ENCODE measurements around the gene CPEB4.

Gene CPEB4

DNA sequence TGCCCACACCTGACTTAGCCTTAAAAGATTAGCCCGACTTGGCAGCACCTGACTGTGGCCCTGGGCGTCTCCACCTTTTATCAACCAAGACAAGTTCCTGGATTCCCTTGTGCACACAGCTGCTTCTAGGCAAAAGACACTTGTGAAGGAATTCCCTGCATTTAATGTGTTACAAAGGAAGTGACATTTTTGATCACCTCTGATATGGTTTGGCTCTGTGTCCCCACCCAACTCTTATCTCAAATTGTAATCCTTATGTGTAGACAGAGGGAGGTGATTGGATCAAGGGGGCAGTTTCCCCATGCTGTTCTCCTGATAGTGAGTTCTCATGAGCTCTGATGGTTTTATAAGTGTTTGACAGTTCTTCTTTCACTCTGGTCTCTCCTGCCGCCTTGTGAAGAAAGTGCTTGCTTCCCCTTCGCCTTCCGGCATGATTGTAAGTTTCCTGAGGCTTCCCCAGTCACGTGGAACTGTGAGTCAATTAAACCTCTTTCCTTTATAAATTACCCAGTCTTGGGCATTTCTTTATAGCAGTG lies 2.6 kb upstream of the CPEB4 start:
- DNase-seq: peak in 1 of 2 experiments; percentile 30

DNA sequence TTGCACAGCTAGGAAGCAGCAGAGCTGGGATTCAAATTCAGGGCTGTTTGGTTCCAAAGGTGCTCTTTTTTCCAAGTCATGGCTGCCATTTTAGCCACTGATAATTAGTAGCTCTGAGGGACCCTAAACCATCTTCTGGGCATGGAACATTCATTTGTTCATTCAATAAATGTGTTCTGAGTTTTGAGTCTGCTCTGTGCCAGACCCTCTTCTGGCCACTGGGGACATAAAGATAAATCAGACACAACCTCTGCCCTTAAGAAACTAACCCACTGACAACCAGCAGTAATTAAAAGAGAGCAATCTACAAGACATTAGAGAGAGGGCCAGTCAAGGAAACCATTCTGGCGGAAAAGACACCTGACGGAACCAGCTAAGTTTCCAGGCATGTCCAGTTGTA lies 2.0 kb upstream of the CPEB4 start:
- DNase-seq: no peak

DNA sequence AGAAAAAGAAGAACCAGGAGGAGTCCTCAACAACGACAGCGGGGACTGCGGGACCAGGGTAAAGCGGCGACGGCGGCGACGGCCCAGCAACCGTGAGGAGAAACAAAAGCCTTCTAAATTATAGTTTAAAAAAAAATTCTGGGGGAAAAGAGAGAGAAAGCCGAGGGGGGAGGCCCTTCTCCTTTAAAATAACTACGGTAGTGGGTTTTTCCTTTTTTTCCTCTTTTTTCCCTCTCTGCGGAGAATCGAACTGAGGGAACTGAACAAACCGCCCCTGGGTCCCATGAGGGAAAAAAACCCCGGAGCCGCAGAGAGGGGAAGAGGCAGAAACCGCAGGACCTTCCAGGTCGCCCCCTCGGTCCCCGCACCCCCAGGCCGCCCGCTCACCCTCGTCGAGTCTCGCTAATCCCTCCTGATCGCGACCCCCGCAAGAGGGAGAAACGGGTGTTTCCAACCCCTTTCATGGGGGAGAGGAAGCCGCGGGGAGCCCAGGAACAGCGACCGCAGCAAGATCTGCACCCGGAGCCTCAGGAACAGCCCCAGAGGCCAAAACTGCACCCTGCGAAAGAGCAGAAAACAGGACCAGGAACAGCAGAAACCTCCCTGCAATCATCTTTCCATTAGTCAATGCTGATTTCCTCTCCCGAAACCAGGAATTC lies 453 bp downstream of the CPEB4 start:
- no peak for DNase-seq

DNA sequence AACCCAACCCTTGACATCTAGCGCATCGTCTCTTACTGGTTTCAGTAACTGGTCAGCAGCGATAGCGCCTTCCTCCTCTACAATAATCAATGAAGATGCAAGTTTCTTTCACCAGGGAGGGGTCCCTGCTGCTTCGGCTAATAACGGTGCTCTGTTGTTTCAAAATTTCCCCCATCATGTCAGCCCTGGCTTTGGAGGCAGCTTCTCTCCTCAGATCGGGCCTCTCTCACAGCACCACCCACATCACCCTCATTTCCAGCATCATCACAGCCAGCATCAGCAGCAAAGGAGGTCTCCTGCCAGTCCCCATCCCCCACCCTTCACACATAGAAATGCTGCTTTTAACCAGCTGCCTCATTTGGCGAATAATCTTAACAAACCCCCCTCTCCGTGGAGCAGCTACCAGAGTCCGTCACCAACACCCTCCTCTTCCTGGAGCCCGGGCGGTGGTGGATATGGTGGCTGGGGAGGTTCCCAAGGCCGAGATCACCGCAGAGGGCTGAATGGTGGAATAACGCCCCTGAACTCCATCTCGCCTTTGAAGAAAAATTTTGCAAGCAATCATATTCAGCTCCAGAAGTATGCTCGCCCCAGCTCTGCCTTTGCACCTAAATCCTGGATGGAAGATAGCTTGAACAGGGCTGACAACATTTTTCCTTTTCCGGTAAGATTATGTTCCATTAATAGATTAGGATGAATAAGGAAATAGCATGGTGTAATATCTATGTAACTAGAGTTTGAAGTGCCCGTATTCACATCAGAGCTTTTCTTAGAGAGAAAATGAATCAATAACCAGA lies 2.2 kb downstream of the CPEB4 start:
- no peak for DNase-seq

DNA sequence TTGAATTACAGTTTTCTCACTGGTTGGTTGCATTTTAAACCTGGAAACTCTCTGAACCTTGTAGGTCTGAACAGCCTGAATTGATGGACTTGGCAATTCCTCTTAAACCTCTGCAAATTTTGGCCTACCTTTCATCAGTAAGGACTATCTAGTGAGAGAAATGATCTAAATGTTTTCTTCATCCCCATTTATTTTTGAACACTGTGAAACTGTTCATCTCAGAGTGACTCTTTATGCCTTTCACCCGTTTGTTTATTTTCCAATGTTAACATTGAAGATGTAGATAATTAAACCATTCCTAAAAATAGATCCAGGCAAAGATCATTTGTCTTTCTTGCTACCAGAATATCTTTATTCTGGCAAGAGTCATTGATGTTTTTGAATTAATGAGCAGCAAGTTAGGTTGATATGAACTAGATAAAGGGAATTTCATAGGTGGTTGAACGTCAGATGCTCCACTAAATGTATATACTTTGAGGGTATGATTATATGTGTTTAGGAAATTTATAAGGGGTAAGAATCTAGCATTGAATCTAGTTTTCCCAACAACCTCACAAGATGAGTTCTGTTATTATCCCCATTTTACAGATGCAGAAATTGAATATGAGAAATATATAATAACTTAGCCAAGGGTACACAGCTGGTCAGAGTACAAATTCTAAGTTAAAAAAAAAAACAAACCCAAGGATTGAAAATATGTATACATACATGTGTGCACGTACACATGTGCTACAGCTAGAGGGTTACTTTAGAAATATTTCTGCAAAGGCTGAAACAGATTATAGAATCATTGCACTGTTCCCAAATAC lies 3.4 kb downstream of the CPEB4 start:
- no peak for DNase-seq

DNA sequence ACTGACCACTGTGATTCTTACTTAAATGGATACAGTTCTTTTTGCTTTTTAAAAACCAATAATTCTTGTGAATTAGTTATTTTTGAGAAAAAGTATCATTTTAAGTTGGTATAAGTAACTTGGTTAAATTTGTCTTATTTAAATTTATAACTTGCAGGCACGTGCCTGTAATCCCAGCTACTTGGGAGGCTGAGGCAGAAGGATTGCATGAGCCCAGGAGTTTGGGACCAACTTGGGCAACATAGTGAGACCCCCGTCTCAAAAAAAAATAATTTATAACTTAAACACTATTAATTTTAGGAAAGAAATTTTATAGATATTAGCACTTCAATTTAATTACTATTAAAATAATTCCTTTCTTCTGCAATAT lies 5.0 kb downstream of the CPEB4 start:
- DNase-seq: no peak

DNA sequence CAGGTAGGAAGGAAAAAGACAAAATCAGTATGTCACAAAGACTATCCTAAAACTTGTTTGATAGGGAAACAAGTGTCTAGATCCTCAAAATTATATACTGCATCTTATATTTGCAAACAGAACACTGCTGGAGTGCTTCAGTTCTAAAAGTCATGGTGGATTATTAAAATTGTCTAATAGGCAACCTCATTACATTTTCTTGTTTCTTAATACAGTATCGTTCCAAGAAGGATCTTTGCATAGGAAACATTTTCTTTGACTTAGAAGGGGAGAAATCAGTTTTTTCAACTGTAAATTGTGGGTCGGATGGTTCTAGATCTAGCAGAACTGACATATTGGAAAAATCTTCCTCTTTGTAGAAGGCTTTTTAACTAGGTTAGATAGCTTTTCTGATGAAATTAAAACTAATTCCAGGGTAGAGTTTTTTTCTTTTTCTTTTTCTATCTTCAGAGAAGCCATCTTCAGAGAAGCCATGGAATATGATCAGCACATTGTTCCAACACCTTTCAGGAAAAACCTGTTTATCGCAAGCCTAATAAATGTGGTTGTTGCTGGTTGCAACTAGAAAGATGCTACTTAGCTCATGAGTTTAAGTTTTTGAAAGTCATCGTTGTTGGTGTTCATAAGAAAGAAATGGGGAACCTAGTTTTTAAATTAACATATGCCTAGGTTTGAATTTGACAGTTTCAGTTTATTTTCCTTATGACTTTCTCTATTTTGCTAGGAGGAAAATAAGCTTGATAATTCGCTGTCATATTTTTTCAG lies 7.4 kb downstream of the CPEB4 start:
- no peak for DNase-seq

DNA sequence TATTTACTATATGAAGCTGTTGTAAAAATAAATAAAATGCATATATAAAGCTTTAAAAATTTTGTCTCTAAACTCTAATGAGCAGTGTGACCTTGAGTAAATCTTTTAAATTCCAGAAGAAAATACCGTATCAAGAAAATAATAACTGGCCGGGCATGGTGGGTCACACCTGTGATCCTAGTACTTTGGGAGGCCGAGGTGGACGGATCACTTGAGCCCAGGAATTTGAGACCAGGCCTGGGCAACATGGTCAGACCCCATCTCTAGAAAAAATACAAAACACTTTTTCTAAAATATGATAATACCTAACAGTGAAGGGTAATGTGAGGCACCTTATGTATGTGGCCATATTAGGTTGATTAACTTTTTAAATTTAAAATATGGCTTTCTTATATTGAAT lies 8.5 kb downstream of the CPEB4 start:
- no peak for DNase-seq

DNA sequence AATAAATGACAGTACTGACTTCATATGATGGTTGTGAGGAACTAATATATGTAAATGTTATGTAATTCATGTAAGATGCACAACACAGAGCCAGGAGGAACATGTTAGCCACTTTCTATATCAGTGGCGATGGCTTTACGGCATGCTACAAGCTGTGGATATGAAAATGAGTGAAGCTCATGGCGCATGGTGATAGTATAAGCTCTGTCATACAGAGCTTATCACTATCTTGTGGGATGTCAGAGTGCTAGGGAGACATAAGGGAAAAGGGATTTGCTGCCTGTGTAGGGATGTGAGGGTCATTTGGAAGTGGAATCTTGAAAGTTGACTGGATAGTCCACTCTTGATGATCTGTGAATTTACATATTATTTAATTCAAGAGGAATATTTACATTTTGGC lies 13.6 kb downstream of the CPEB4 start:
- no peak for DNase-seq

DNA sequence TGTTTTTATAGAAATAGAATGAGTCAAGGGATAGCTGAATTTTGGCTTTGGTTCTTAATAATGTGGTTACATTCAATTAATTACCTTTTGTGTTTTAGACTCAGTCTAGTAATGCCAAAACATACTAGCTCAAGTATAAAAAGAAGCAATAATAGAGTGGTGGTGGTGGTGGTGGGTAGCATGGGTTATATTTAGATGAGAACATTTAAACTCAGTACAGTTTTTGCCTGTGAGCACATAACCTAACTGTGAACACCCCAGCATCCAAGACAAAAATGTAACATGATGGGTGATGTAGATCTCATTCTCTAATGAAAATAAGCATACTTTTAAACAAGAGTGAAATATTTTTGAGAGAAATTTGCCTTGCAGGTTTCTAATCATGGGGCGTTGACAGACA lies 14.2 kb downstream of the CPEB4 start:
- no peak for DNase-seq

DNA sequence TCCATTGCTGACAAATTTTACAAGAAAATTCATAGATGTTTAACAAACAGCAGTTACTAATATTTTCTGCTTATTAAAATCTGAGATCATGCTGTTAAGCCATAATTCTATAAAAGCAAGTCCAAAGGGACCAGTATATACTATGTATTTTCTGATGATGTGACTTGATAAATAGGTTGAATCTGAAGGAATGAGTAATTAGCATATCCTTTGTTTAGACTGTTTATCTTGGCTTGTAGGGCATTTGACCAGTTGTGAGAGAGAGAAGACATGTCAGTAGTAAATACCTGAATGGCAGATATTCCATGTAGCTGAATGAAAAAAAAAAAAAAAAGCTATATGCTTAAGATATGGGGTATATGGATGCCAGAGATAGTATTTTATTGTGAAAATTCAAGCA lies 14.6 kb downstream of the CPEB4 start:
- no peak for DNase-seq

DNA sequence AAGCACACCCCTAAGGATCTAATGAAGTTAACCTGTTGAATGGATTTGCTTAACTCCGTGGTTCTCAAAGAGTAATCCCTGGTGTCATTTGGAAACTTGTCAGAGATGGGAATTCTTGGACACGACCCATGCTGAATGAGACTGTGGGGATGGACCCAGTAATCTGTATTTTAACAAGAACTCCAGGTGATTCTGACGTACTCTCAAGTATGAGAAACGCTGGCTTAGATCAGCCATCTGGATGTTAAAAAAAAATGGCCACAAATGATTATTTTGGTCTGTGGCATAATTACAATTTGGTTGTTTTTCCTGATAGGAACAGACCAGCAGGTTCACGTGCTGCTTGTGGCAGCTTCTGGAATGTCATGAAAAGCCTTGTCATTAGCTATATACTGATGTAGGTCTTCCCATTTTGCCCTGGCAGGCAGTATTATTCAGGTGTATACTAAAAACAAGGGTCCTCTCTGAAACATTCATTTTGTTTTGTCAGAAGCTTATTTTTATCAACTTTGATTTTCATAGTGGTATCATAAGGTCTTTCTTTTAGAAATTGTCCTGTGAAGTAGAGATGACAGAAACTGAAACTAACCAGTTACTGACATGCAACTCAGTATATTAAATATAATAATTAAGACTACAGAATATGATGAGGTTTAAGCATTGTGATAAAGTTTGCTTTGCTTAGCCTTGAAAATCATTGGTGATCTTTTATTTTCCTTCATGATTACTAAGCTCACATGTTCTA lies 15.4 kb downstream of the CPEB4 start:
- no peak for DNase-seq

DNA sequence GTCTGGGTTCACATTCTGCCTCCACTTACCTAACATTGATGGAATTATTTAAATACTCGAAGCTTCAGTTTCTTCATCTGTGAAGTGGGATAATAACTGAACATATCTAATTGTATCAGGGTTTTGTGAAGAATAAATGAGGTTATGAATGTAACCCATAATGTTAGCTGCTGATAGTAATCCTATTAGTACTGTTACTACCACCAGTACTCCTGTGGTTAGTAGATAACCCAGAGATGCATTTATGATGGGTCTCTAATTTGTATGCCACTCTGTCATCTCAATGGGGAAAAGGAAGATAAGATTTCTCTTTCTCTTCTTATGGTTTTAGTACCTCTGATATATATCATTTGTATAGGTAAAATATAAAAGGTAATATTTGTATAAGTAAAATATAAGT lies 16.0 kb downstream of the CPEB4 start:
- no peak for DNase-seq

DNA sequence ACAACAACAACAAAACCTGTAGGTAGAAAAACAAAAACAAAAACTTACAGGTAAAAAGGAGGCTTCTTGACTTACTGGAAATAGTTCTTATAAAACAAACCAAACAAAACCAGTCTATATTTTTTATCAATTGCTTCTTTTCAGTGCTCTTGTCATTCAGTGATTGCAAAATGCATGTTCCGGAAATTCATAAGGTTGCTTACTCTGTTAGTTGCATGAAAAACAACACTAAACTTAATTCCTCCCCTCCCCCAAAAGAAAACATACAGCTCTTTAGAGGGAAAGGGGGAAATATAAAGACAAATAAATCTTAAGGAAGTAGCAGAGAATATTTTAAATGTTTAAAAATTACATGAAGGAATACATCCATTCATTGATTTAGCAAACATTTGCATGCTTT lies 19.1 kb downstream of the CPEB4 start:
- no peak for DNase-seq

DNA sequence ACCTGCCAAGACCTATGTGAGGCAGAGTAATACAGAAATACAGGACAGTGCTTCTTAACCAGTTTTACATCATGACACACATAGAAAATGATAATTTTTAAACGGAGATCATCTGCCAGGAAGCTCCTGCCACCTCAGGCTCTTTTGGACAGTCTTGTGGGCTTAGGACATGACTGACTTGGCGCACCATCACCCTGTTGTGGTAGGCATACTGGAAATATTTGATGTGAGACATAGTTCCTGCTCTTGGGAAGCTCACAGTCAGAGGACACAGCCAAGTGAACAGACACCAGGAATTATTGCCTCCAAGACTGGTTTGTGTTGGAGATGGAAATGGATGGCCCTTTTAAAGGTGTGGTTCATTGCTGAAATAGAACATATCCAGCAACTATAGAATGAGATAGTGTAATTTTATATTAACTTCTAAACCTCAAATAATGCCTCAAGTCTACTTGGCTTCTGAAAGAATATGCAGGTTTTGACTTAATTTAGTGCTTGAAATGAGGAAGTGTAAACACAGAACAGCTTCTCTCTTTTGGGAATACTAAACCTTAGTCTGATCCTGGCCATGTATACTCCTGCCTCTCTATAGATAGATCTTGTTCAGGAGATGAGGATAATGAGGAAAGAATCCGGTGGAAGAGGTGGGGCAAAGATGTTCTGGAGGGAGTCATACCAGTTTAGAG lies 19.7 kb downstream of the CPEB4 start:
- DNase-seq: no peak

DNA sequence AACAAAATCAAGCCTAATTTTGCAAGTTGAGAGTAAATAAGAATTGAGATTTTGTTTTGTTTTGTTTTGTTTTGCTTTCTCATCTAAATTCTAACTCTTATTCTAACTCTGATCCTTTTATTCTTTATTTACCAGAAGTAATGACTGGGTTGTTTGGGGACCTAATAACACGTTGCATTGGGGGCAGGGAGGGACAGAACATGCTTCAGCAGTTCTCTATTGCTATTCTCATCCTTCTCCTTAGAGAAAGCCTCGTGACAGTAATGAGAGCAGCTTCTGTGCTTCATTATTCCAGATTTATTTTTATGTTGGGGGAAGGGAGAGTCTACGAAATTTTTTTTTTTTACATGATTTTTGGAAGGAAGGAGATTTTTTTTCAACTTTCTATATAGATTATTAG lies 21.1 kb downstream of the CPEB4 start:
- no peak for DNase-seq

DNA sequence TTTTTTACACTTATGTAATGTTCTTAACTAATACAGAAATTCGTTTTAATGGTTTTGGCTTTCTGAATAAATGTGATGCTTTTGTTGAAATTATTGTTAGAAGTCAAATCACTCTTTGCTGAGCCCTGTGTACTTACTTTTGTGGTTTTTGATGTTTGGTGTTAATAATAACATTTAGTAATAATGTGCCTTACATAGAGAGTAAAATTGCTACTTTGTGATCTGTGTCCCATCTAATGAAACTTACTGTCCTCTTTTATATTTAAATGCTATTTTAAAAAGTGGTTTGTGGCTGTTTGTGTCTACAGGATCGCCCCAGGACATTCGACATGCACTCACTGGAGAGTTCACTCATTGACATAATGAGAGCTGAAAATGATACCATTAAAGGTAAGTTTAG lies 22.1 kb downstream of the CPEB4 start:
- DNase-seq: no peak

DNA sequence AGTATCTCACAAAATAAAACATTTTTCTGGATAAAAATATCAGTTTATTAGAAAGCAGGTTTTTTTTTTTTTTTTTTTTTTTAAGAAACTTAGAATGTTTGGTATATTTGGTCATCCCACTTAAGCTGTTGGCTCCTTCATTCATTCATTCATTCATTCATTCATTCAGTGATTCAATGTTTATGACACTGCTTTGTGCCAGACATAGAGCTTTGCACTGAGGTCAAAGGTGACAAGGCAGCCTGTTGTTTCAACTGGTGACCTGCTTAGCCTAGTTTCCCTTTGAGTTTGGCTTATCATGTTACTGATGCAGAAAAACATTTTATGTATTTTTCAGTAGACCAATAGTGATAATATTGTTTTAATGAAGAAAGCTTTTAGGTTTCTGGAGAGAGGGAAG lies 23.5 kb downstream of the CPEB4 start:
- no peak for DNase-seq

DNA sequence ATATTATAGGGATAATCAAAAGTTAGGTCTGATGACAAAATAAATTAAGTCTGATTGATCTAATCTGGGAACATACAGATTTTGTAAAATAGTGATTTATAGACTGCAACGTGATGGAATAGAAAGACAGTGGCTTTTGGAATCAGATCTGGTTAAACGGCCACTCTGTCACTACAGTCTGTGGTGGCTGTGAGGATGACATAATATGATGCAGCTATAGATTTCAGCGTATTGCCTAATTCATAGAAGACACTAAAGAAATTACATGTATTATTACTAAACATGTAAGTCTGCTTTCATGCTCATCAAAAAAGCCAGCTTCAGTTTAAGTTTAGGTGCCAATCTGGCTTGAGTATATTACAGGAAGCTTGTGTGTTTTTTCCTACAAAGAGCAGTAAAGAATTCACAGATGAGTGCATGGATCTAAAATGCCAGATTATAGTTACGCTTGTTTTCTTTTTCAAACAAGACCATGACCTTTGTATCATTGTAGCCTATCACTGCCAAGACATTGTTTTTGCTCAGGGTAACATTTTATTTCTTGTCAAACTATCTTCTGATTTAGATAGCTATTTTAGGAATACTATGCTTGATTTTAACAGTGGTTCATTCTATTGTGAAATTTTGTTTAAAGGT lies 25.7 kb downstream of the CPEB4 start:
- DNase-seq: no peak

DNA sequence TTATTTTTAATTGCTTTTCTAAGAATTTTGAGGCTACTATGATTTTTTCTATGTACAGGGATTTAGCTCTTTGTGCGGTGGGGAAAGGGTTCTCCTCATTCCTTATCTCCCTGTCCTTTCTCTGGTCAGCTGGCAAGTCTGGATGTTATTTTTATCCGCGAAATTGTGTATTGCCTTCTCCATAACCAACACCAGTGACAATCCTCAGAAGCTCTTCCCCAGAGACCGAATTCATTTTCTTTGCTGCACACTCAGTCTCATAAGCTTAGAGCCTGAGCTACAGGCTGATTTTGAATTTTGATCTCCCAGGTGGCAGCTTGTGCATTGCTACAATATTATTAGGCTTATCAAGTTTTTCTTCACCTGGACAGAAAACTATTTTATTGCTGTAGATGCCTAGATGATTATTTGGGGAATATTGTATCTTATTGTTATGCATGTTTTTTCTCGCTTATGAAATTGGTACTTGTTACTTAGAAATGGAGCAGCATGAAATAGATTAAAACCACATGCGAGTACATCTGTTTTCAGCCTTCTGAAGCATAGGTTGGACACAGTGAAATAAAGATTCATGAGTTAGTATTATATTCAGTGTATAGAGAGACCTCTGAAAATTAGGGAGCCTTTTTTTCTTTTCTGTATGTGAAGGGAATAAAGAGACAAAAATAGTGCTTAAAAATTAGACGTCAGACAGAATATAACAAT lies 27.3 kb downstream of the CPEB4 start:
- no peak for DNase-seq

Measured in stimulated activated CD4-positive, alpha-beta T cell treated with anti-CD3 and anti-CD28 coated beads, Interleukin-4, amount 100 ng/mL, for 4 hours (primary cell).